ENCODE measurements around the gene MTCL1. TPM values are rescaled to one million over a fixed set of nuclear protein-coding genes. Genes with fewer than 3 reads are reported as not detected.

MTCL1 gene
- total and polyA plus RNA-seq, 8 donors = 7.1 to 16.0 (median 11.9) TPM

DNA sequence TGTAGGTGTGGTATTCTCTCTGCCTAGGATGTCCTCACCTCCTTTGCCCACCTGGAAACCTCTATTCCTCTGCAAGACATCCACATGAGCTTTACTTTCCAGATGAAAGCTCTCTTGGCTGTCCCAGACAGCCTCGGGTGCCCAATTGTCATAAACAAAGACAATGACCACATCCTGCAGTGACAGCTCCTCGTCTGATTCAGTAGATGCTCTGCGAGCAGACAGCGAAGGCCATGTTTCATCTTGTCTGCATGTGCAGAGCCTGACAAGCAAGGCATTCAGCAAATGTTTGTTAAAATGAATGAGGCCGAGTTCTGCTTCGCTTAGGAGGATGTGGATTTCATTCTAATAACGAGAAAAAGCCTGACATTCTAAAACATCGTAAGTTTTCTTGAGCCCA lies 150.9 kb downstream of the MTCL1 start:
- H3K36me3 ChIP-seq = no peaks in the 10 kb centered on the region
- TF ChIP-seq, protein P1, sequence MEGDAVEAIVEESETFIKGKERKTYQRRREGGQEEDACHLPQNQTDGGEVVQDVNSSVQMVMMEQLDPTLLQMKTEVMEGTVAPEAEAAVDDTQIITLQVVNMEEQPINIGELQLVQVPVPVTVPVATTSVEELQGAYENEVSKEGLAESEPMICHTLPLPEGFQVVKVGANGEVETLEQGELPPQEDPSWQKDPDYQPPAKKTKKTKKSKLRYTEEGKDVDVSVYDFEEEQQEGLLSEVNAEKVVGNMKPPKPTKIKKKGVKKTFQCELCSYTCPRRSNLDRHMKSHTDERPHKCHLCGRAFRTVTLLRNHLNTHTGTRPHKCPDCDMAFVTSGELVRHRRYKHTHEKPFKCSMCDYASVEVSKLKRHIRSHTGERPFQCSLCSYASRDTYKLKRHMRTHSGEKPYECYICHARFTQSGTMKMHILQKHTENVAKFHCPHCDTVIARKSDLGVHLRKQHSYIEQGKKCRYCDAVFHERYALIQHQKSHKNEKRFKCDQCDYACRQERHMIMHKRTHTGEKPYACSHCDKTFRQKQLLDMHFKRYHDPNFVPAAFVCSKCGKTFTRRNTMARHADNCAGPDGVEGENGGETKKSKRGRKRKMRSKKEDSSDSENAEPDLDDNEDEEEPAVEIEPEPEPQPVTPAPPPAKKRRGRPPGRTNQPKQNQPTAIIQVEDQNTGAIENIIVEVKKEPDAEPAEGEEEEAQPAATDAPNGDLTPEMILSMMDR (IDR thresholded peaks at IDR 0.05) = no peak
- ATAC-seq (no peak), DNase-seq (no peak)
- H3K9me3 ChIP-seq = no peaks in the 10 kb centered on the region
- H3K4me3 ChIP-seq = no peak overlapping the region
- intact Hi-C loops (cut with DNase I) = no loop called here
- H3K27me3 ChIP-seq = no peaks in the 10 kb centered on the region
- no peaks in the 10 kb centered on the region for H3K4me1 ChIP-seq
- H3K27ac ChIP-seq = no peak overlapping the region

DNA sequence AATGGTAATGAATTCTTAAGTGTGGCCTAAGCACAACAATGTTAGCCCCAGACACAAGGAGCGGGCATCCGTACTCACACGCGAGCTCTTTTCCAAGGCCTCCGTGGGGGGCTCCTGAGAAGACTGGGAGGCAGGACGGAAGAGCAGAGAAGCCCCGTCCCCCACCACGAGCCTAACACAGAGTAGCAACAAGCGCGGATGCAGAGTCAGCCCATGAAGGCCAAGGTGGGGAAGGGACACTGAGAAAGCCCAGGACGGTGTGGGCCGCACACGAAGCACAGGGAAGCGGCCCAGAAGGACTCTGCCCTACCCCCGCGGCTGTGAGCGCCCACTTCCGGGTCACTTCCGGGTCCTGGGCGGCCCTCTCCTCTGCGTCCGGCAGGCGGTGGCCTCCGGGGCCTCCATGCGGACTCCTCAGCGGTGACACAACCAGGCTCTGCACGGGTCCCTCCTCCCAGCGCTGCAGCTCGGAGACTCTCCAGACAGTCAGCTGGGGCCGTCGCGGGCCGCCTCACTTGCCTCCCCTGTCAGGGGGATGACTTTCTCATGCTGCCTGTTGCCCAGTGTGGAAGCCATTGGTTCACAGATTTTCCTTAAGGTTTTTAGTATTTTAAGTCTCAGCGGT lies 151.5 kb downstream of the MTCL1 start:
- TF ChIP-seq, protein P1 (IDR thresholded peaks at IDR 0.05) = no peak
- no peaks in the 10 kb centered on the region for H3K27me3 ChIP-seq
- no peaks in the 10 kb centered on the region for H3K36me3 ChIP-seq
- ATAC-seq = no peak
- no peaks in the 10 kb centered on the region for H3K9me3 ChIP-seq
- H3K27ac ChIP-seq = no peak overlapping the region
- no peaks in the 10 kb centered on the region for H3K4me1 ChIP-seq
- intact Hi-C loops (cut with DNase I) = no loop called here
- DNase-seq = no peak
- no peak overlapping the region for H3K4me3 ChIP-seq

DNA sequence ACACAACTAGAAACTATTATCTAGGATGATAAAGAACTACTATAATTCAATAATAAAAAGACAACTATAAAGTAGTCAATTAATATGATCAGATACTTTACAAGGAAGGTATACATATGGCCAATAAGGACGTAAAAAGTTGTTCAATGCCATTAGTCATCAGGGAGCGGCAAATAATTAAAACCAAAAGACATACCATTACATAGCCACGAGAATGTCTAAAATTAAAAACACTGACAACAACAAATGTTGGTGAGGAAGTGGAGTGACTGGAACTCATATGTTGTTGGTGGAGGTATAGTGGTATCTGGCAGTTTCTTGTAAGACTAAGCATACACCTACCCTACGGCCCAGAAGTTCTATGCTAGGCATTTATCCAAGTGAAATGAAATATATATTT lies 152.4 kb downstream of the MTCL1 start:
- H3K4me3 ChIP-seq = no peak overlapping the region
- DNase-seq (no peak), ATAC-seq (no peak)
- no peaks in the 10 kb centered on the region for H3K4me1 ChIP-seq
- no peaks in the 10 kb centered on the region for H3K36me3 ChIP-seq
- H3K27me3 ChIP-seq = no peaks in the 10 kb centered on the region
- intact Hi-C loops (cut with DNase I) = no loop called here
- no peaks in the 10 kb centered on the region for H3K9me3 ChIP-seq
- TF ChIP-seq, protein P1 (IDR thresholded peaks at IDR 0.05) = no peak
- no peak overlapping the region for H3K27ac ChIP-seq

DNA sequence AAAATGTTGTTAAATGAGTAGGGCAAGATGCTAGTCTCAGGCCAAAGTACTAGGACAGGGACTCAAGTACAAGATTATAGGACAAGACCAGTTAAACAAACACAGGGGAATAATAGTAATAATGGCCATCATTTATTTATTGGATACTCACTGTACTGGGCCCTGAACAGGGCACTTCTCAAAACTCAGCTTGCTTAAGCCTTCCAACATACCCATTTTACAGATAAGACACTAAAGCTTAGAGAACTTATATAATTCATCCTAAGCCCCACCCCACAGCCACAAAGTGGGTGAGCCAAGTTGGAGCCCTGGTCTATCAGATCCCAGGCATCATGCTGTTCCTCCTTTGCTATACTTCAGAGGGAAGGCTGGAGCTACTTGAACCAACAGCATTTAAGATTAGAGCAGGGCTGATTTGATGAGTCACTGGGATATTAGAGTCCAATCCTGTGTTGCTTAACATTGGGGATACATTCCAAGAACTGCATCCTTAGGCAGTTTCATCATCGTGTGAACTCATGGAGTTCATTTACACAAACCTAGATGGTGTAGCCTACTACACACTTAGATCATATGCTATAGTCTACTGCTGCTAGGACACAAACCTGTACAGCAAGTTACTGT lies 153.6 kb downstream of the MTCL1 start:
- Histone ChIP-seq H3K9me3 (no peaks in the 10 kb centered on the region), H3K4me1 (no peaks in the 10 kb centered on the region), H3K27me3 (no peaks in the 10 kb centered on the region), H3K4me3 (no peak overlapping the region), H3K27ac (no peak overlapping the region), H3K36me3 (no peaks in the 10 kb centered on the region)
- intact Hi-C loops (cut with DNase I) = no loop called here
- TF ChIP-seq, protein P1 (IDR thresholded peaks at IDR 0.05) = no peak
- ATAC-seq = peak; percentile 87
- no peak for DNase-seq

DNA sequence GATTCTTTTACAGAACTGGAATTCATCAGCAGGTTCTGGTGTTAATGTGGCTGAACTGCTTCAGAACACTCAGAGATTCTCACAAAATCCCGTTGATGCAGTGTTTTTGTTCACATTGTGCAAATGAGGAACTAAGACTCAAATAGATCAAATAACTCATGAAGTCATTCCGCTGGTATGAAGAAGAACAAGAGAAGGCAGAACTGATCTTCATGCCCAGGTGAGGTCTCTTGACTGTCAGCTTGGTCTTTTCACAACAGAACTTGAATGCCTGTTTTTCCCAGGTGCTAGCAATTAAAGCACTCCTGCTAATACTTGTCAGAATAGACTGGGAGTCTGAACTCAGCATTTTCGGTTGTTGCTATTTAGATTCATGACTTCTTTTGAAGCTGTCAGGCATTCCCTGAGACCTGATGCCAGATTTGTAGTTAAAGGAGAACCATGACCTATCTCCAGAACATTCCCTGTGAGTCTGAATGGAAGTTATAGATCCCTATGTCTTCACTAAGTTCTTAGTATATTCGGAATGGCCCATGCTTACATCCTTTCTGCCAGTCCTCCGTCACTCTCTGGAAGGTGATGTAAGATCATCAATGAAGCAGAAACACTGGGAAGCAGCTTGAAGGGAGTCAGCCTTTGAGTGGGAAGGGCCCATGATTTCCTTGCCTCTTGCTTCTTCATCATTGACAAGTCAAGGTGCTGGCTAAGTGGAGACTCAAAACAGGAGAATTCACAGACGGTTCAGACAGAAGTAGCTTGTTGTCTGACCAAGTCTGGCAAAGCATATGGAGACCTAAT lies 155.7 kb downstream of the MTCL1 start:
- intact Hi-C loops (cut with DNase I) = no loop called here
- Histone ChIP-seq H3K27ac (no peak overlapping the region), H3K9me3 (no peaks in the 10 kb centered on the region), H3K4me3 (no peak overlapping the region), H3K4me1 (no peaks in the 10 kb centered on the region), H3K27me3 (no peaks in the 10 kb centered on the region), H3K36me3 (no peaks in the 10 kb centered on the region)
- ATAC-seq (no peak), DNase-seq (no peak)
- TF ChIP-seq, protein P1 (IDR thresholded peaks at IDR 0.05) = no peak

Data from left lung (tissue), 10 donors.